OCI-LY1 (cell line): ENCODE data around the gene KLHL40.

ENCODE experiments used
- CTCF ChIP-seq: fragments of 200-600 bp; sonication (generic), shearing (Covaris generic); IDR thresholded peaks from 2 replicates; pipeline ENCODE4 v1.5.1; 2017; ENCODE audit warnings: mild to moderate bottlenecking, antibody characterized with exemption, low read length, moderate library complexity, mixed read lengths
- EZH2 ChIP-seq: fragments of 200-600 bp; sonication (generic), shearing (Covaris generic); IDR thresholded peaks from 2 replicates; pipeline ENCODE4 v1.8.0; 2017; ENCODE audit warnings: borderline replicate concordance, mixed run types, mild to moderate bottlenecking, antibody characterized with exemption, low read length, moderate library complexity, mixed read lengths

- TF ChIP-seq EZH2 (no peak), CTCF (no peak)
These were observed 50.3 kb downstream of the KLHL40 start for GRCh38 chr3:42735615-42736014.
